Urothelium cell line (cell line): ENCODE data around the gene CD44.
A peak's percentile ranks its signal among the peaks of the same experiment; 100 is the strongest.

Experiments used
- DNase-seq: peaks from one replicate; pipeline ENCODE4 v3.0.0; 2011; ENCODE audit warnings: low spot score, mixed read lengths
- FAIRE-seq: peaks from 2 replicates; lab custom pipeline; 2011; peaks lifted over from hg19 to GRCh38; lab: Jason Lieb, UNC

CD44 gene

DNA sequence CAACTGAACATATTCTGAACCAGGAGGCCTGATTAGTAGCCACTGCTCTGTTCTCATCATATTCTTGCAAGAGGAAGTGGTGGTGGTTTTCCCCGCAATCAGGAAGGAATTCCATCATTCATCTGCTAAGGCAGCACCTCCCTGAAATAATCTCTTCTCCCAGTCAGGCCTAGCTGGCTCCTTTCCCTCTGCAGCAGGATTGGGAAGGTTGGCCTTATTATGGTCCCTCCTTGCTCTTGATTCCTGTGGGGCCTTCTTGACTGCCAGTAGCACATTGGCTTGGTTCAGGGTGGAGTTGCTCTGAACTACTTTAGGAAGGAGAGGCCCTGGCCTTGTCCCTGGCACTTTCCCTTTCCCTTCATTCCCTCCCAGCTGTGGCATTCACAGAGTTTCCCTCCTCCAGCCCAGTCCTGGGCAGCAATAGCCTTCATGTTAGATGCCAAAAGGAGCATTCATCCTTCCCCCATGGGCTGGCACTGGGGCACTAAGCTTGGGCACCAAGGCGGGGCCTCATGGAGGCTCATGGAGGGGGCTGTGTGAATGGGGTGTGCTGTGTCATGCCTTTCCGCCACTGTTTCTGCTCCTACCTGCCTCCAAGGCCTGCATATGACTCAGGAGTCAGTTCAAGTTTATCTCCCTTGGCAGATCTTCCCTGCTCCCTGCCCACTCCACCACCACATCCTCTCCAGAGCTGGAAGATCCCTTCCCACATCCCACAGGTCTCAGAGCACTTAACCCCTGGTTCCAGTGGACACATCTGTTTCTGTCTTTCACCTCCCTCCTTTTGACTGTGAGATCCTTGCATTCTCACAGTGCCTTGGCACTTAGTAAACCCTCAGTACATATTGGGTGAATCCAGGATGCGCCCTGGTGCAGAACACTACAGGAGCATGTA, 27.6 kb upstream of the CD44 start:
- FAIRE-seq (no peak), DNase-seq (peak; percentile 76)

DNA sequence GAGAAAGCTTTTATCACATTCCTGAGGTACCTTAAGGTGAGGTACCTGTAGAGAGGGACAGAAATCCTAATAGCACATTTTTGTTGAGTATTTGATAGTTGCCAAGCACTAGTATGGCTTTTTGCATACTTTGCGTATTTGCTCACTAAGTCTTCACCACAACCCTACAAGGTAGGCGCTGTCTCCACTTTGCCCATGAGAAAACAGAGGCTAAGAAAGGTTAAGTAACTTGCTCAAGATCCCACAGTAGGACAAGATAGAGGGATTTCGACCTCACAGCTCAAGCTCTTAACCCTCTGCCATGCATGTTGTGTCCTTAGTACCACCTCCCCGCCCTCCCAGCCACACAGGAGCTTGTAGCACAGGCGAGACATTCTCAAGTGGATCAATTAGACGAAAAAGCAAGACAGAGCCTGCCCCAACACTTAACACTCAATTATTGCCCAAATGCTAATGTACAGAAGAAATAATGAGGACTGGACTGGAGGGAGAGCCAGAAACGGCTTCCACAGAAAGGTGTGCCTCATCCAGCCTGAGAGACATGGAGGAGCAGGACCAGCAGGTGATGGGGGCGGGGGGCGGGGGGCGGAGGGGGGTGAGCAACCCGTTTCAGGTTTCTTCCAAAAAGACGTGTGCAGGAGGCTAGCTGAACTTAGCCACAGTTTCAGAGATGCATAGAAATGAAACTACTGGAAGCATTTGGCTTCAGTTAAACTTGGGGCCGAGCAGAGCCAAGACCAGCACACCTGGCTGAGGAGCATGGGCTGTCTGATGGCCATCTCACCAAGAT, 26.7 kb upstream of the CD44 start:
- no peak for DNase-seq

DNA sequence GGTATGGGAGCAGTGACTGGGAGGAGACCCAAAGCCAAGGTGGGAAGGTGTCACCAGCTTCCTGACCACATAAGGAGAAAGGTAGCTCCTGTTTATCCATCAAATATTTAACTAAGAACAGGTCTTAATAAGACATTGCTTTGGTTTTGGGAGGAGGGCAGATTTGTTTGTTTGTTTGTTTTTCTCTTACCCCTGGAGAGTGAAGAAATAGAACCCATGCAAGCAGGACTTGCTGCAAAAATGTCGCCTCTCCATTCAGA, 26.2 kb upstream of the CD44 start:
- FAIRE-seq (no peak), DNase-seq (no peak)

More for the DNA sequence above, 26.7 kb upstream of the CD44 start:
- FAIRE-seq = no peak

DNA sequence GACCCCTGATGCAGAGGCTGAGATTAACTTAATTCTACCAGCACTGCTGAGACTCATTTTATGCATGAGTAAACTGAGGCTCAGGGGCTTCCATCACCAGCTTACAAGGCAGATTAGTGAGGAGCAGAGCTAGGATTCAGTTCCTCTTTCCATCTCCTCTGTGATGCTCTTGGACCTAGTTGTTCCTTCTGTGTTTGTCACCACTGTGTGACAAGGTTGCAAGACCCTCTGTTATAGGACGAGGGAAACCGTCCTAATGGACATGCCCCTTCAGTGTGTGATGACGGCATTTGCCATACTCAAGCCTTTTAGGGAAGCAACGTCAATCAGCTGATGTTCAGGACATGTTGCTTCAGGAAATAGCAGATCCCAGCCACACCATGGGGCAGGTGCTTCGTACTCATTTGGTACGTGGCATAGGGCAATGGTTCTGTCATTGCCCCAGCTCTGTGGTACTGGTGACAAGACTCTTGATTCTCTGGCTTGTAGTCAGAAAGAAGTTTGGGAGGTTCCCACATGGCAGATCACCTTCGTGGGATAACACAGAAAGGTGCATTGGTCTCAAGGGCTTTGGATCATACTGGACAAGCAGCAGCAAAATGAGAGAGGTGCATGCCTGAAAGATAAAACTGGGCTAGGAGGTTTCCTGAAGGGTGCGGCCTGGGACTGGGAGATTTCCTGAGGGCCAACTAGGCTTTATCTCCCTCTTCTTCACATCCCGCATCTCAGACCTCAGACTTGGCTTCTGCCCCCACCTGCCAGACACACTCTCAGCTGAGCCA, 23.9 kb upstream of the CD44 start:
- DNase-seq = no peak
- no peak for FAIRE-seq

DNA sequence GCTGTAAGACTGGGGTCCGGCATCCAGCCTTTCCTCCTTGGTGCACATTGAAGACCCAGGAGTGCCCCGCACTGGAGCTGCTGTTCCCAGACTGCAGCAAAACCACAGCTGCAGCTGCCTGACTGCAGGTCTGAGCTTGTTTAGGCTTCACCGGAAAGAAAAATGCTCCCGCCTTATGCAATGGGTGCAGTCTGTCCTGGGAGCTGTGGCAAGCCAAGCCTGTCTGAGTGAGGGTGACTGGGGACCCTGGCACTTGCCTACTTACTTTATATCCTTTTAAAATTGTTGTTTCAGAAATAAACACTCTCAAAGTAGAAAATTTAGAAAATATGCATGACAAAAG, 23.3 kb upstream of the CD44 start:
- DNase-seq = peak; percentile 32

DNA sequence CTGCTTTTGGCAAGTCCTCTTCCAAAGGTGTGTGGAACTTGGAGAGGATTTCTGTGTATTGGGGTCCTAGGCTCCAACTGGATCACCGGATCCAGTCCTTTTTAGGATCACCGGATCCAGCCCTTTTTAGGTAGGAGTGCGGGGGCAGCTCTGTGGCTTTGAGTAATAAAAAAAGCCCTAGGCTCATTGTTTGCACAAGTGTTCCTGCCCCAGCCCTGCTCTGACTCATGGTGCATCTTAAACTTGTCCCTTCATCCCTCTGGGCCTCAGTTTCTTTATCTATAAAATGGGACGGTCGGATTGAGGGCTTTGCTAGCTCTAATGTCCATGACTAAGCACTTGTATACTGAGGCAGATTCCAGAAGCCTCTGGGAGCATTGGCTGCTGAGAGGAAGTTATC, 22.7 kb upstream of the CD44 start:
- peak; percentile 50 for DNase-seq
- no peak for FAIRE-seq

More for the DNA sequence above, 23.3 kb upstream of the CD44 start:
- no peak for FAIRE-seq

DNA sequence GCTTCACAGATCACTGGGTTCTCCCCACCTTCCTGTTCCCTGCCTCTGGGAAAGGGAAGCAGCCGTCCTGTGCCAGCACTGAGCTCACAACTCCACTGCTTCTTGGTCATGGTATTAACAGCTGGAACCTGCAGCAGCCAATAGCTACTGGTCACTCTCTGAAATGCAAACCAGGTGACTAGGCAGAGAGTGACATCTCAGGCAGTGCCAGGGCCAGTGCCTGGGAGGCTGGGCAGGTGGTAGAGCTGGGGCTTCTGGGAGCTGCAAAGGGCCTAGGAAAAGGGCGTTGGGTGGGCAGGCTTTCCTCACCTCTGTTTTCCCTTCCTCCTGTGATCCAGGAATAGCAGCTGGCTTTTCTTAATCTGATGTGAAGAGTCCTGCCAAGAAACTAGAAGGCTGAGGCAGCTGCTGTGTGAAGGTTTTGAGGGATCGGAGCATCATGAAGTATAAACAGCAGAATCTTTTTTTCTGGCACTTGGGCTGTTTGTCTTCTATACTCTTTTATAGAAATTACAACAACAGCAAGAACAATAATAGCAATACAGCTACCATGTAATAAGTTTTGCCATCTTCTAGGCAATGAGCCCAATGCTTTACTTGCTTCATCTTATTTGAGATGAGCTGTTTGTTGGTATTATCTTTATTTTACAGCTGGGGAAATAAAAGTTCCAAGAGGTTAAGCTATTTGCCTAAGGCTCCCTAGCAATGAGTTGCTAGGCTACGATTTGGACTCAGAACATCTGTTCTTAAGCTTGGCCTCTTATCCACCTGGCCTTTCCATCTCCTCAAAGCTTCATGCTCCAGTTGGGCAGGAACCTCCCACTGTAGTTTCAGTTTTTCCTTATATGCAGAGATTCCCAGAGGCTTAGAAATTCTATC, 22.0 kb upstream of the CD44 start:
- no peak for FAIRE-seq

DNA sequence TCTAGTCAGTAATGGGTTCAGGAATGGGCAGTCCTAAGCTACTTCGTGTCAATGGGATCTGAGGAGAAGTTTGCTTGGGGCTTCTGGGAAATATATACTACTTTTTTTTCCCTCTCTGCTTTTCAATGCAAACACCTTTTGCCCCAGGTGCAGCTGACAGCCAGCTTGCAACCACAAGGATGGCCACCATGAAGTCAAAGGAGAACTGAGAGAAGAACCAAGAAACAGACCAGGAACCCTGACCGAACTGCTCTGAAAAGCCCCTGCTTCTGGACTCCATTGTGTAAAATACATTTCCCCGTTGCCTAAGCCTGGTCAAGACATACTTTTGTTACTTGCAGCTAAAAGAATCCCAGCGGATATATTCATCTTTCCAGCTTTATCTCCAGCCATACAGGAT, 20.1 kb upstream of the CD44 start:
- FAIRE-seq = no peak
- no peak for DNase-seq

More for the DNA sequence above, 22.0 kb upstream of the CD44 start:
- DNase-seq = no peak

DNA sequence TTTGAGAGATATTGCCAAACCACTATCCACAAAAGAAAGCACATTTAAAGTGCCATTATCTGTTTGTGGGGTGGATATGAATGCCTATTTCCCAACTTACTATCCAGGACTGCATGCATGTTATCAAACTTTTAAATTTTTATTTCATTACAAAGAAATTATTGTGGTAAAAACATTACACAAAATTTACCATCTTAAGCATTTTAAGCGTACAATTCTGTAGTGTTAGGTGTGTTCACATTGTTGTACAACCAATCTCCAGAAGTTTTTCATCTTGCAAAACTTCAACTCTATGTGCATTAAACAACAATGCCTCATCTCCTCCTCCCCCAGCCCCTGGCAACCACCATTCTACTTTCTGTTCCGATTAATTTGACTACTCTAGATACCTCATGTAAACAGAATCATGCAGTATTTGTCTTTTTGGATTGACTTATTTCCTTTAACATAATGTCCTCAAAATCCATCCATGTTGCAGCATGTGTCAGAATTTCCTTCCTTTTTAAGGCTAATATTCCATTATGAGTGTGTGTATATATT, 17.6 kb upstream of the CD44 start:
- no peak for FAIRE-seq

DNA sequence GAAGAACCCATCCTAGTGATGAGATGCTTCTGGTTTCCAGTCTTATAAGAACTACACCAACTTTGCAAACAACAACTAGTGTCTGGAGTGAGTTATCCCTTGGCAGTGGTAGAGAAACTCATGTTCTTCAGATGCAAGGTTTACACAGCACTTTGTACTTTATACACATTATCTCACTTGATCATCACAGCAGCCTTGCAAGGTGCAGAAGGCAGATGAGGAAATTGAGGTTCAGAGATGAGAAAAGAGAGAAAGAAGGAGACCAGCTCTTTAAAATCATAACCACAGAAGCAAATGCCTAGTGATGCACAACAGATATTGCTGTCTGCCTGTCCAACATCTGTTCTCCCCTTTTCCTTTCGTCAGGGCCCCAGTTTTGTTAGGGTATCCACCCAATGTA, 16.7 kb upstream of the CD44 start:
- DNase-seq (no peak), FAIRE-seq (no peak)

More for the DNA sequence above, 17.6 kb upstream of the CD44 start:
- DNase-seq = no peak

DNA sequence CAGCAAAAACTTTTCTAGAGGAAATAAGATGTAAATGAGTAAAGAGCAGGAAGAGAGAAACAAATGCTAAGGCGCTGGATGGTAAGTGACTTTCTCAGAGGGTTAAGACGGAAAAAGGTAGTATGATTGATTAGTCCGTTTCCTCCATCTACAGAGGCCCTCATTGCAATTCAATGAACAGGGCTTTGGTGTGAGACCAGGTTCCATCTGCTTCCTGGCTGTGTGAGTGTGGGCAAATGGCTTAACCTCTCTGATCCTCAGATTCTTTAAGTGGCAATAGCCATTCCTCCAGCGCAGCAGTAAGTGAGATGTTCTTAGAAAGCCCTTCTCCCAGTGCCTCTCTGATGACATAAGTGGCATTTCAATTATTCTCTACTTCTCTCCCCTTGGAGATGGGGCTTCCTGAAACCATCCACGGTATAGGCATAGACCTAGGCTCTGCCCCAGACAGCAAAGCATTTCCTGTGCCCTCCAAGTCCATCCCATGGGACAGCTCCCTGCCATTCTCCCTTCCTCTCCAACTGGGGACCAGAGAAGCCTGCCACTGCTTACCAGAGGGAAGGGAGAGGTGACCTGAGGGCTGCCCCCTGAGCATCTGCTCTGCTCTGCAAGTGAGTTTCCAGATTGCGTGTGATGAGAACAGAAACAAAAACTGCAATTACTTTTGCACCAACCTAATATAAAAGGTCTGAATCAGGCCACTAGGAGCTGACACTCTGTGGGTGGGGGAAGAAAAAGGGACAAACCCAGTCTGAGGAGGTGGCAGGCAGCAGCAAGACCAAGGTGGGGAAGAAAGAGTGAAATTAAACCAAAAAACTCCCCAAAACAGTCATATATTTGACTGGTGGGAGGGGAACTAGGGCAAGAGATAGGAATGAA, 12.7 kb upstream of the CD44 start:
- no peak for DNase-seq
- FAIRE-seq = no peak

DNA sequence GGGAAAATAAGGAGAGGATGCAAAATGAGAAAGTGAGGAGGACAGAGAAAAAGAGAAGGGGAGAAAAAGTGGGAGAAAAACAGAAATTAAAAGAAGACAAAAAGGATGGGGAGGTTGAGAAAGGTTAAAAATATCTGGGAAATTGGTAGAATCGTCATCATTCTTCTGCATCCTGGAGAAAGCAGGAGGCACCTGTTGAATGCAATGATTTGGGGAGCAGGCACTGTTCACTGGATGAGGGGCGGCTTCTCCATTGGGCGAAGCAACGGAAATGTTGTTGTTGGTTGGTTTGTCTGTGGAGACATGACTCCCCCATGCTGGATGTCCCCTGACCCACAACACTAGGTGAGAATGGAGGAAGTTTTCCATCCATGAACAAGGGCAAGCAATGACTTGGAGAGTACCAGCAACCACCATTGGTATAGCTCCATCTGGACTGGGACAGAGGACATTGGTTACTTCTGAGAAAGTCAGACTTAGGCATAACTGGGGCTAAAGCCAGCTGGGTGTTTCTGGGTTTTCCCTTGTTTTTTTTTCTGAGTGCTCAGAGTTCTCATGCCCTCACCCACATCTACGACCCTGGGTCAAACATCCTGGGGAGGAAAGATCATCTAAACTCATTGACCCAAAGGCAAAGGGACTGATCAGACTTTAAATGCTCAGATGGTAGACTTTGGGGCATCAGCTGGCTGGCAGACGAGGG, 11.9 kb upstream of the CD44 start:
- no peak for DNase-seq
- no peak for FAIRE-seq

DNA sequence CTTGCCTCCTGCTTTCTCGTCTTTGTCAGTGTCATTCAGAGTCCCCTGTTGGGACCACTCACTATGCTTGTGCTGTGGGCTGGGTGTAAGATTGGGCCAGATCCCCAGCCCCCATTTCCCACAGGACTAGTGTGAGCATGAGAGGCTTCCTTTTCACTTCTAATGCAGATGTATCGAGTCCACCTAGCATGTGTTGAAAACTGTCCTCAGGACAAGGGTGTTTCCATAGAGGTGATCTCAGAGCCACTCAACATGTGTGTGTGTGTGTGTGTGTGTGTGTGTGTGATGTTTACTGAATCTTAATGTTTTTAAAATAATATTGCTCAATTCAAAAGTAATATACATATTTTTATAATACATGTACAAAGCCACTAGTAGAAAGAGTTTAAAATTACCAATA, 11.4 kb upstream of the CD44 start:
- no peak for FAIRE-seq
- DNase-seq = no peak

DNA sequence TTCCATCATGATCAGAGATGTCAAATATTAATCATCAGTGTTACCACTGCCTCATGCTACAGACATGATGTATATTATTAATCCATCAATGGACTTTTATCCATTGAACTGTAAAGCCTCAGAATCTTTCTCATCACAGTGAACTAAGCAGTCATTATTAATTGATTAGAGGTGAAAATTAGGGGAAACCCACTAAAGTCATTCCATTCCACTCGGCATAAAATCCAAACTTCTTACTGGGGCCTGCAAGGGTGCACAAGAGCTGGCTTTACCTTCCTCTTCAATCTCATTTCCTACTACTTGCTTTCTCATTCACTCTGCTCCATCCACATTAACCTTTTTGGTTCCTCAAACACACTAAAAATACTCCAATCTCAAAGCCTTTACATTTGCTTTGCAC, 7.9 kb upstream of the CD44 start:
- FAIRE-seq (no peak), DNase-seq (no peak)

DNA sequence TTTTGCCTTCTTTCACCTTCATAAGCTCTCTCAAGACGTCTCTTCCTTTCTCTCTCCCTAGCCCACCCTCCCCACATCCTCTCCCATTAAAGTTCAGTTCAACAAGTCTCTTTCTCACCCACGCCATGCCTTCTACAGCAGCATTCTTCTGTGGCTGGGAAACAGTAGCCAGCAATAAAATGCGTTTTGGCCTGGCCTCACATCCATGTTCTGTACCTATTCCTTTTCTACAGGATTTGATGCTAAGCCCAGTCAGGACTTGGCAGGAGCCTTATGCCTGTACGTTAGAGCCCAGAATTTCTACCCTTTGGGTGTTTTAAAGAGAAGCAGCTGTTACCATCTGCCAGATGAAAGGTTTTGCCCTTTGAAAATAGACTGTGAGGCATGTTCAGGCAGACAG, 7.1 kb upstream of the CD44 start:
- FAIRE-seq (no peak), DNase-seq (no peak)

DNA sequence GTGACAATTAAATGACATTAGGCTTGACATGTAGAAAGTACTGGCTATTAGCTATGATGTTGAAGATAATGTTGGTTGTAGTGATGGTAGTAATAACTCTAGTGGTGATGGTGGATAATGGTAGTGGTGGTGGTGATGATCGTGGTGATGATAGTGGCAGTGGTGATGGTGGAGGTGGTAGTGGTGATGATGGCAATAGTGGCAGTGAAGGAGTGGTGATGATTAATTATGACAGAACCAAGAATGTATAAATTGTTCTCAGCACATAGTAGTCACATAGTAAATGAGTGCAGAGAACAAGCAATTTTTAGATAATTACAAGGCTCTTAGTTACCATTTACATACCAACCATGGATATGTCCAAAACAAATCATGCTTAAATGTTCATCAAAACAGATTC, 5.3 kb upstream of the CD44 start:
- FAIRE-seq (peak; percentile 46), DNase-seq (no peak)

DNA sequence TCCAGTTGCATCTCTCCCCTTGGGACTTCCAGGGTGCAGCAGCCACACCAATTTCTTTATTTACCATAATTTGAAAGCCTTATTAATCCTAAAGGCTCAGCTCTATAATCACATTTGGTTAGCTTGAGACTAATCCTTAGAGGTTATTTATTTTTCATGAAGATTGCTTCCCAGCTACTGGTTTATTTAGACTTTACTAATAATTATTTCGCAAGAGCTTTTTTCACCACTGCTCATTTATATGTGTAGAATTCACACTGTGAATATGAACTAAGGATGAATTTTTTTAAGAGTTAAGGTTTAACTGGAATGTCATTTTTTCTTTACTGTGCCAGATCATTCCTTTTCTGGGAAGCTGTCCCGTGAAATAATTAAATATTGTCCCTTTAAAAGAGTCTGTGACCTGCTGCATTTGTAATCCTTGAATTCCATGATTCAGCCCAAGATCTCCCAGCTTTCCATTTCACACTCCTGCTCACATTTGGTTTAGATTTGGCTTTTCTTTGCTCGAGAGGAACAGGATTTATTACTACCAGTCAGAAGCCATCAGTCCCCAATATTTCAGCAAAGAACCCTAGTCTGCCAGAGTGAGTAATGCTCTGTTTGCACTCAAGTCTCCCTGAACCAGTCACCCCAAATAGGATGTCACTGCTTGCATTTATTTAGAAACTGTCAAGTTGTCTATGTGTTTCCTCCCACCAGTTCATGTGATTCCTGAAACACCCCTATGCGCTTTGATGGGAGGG, 4.4 kb upstream of the CD44 start:
- DNase-seq (no peak), FAIRE-seq (no peak)

DNA sequence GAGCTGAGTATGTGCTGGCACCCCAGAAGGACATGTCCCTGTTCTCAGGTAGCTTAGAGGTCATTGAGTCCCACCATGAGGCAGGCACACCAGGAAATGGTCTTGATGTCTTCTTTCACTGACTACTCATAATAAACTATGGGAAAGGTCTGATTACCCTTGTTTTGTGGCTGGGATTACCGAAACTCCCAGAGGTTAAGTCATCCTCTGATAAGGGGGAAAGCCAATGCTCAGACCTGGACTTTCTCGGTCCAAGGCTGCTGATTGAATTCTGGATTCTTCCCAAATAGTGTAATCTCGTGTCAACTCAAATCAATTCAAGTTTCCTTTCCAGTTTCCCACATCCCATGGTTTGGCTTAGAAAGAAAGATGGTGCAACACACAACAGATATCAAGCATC, 3.7 kb upstream of the CD44 start:
- FAIRE-seq (no peak), DNase-seq (no peak)
